H1 (cell line): Measurements from ENCODE around the gene ZWILCH. TPM values are rescaled to one million over a fixed set of nuclear protein-coding genes. Genes with fewer than 3 reads are reported as not detected.
A peak's percentile ranks its signal among the peaks of the same experiment; 100 is the strongest.

Experiments
- CTCF ChIA-PET: fragments of 300-600 bp; sonication (Branson Sonifier 250); formaldehyde crosslinking; loops from one replicate; lab custom pipeline; 2021; ENCODE audit not compliant: partially characterized antibody; lab: Charles Lee
- POLR2A ChIA-PET: fragments of 300-600 bp; sonication (Branson Sonifier 250); formaldehyde crosslinking; loops from one replicate; lab custom pipeline; 2021; ENCODE audit warnings: inconsistent platforms; ENCODE audit not compliant: partially characterized antibody; lab: Charles Lee
- DNase-seq, 2 experiments: peaks; one replicate each; pipeline versions ENCODE4 v3.0.0 to v3.0.0-alpha.2; 2010 to 2022; ENCODE audit warnings: low spot score in 2 of 2, low read depth in 1 of 2, mixed read lengths in 1 of 2
- FAIRE-seq: peaks from 2 replicates; lab custom pipeline; 2011; peaks lifted over from hg19 to GRCh38; lab: Jason Lieb, UNC
- H2AFZ ChIP-seq: 2 replicates; pipeline ENCODE4 v1.8.1; 2012; ENCODE audit warnings: low read length, inconsistent platforms
- H2AK5ac ChIP-seq: 2 replicates; pipeline ENCODE4 v1.6.1; 2013; ENCODE audit warnings: low read depth, low read length
- H2BK120ac ChIP-seq: replicated peaks from 2 replicates; pipeline ENCODE3; 2013; ENCODE audit warnings: low read depth, low read length, inconsistent platforms
- H2BK12ac ChIP-seq: 2 replicates; pipeline ENCODE4 v1.6.1; 2013; ENCODE audit warnings: low read depth, low read length
- H2BK15ac ChIP-seq: 2 replicates; pipeline ENCODE4 v1.6.1; 2013; ENCODE audit warnings: low read length
- H2BK20ac ChIP-seq: 2 replicates; pipeline ENCODE4 v1.6.1; 2013; ENCODE audit warnings: low read length
- H2BK5ac ChIP-seq: 2 replicates; pipeline ENCODE4 v1.6.1; 2013; ENCODE audit warnings: low read depth, low read length
- H3K14ac ChIP-seq: 2 replicates; pipeline ENCODE4 v1.6.1; 2013; ENCODE audit warnings: inconsistent platforms; ENCODE audit not compliant: insufficient read length
- H3K18ac ChIP-seq: 2 replicates; pipeline ENCODE4 v1.6.1; 2013; ENCODE audit warnings: low read length; ENCODE audit errors: extremely low read depth
- H3K23ac ChIP-seq: 2 replicates; pipeline ENCODE4 v1.6.1; 2013; ENCODE audit warnings: inconsistent platforms; ENCODE audit not compliant: insufficient read length
- H3K23me2 ChIP-seq: 2 replicates; pipeline ENCODE4 v1.6.1; 2013; ENCODE audit warnings: low read depth, low read length
- H3K27ac ChIP-seq: 2 replicates; pipeline ENCODE4 v1.6.1; 2011; ENCODE audit warnings: low read depth, low read length, inconsistent platforms
- H3K27me3 ChIP-seq, 4 experiments: replicated peaks in 1 of 4; 1 replicate in 1 of 4; 2 replicates in 3 of 4; pipeline versions ENCODE4 v1.6.1 to v1.8.1; 2011 to 2013; ENCODE audit warnings: low read length in 3 of 4, mild to moderate bottlenecking in 3 of 4, inconsistent platforms in 2 of 4, mixed read lengths in 2 of 4, moderate library complexity in 1 of 4; ENCODE audit not compliant: control insufficient read depth in 3 of 4, insufficient read depth in 3 of 4; ENCODE audit errors: extremely low read depth in 1 of 4
- H3K36me3 ChIP-seq, 4 experiments: 2 replicates each; pipeline versions ENCODE4 v1.6.1 to v1.8.1; 2011 to 2013; ENCODE audit warnings: mild to moderate bottlenecking in 4 of 4, low read length in 3 of 4, moderate library complexity in 2 of 4, control low read depth in 1 of 4, inconsistent platforms in 1 of 4; ENCODE audit not compliant: insufficient read depth in 4 of 4, control insufficient read depth in 2 of 4
- H3K4ac ChIP-seq: replicated peaks from 2 replicates; pipeline ENCODE3; 2013; ENCODE audit warnings: low read length, low read depth, mixed read lengths, inconsistent platforms; ENCODE audit not compliant: insufficient read length
- H3K4me1 ChIP-seq, 4 experiments: replicated peaks in 1 of 4; 1 replicate in 1 of 4; 2 replicates in 3 of 4; pipeline versions ENCODE4 v1.6.1 to v1.8.1; 2011 to 2013; ENCODE audit warnings: low read length in 3 of 4, inconsistent platforms in 2 of 4, mixed read lengths in 1 of 4; ENCODE audit not compliant: insufficient read depth in 4 of 4, control insufficient read depth in 3 of 4
- H3K4me2 ChIP-seq, 2 experiments: 2 replicates each; pipeline versions ENCODE4 v1.6.1 to v1.8.1; 2011 to 2013; ENCODE audit warnings: low read depth in 2 of 2, low read length in 2 of 2, control low read depth in 1 of 2, inconsistent platforms in 1 of 2, mild to moderate bottlenecking in 1 of 2; ENCODE audit not compliant: insufficient read depth in 1 of 2
- H3K4me3 ChIP-seq, 4 experiments: fragments of 200-600, 300-600 bp in 1 of 4; sonication (generic), shearing (Covaris generic), sonication (Bioruptor Twin) in 1 of 4; 2 replicates each; pipeline versions ENCODE4 v1.5.1 to v1.8.1; 2011 to 2016; ENCODE audit warnings: low read length in 4 of 4, low read depth in 3 of 4, control low read depth in 2 of 4, inconsistent platforms in 2 of 4, mild to moderate bottlenecking in 2 of 4, mixed read lengths in 1 of 4, moderate library complexity in 1 of 4; ENCODE audit not compliant: insufficient read depth in 2 of 4; ENCODE audit errors: extremely low read depth in 1 of 4
- H3K56ac ChIP-seq: replicated peaks from 2 replicates; pipeline ENCODE3; 2013; ENCODE audit warnings: low read depth, mild to moderate bottlenecking, mixed read lengths, low read length, inconsistent platforms; ENCODE audit not compliant: insufficient read length
- H3K79me1 ChIP-seq: 2 replicates; pipeline ENCODE4 v1.6.1; 2013; ENCODE audit warnings: low read depth, low read length, control low read depth
- H3K79me2 ChIP-seq, 2 experiments: 2 replicates each; pipeline versions ENCODE4 v1.6.1 to v1.8.1; 2012 to 2013; ENCODE audit warnings: low read length in 2 of 2, mild to moderate bottlenecking in 2 of 2, inconsistent platforms in 1 of 2; ENCODE audit not compliant: insufficient read depth in 2 of 2, control insufficient read depth in 1 of 2
- H3K9ac ChIP-seq, 4 experiments: replicated peaks in 1 of 4; 1 replicate in 1 of 4; 2 replicates in 3 of 4; pipeline versions ENCODE4 v1.6.1 to v1.8.1; 2011 to 2013; ENCODE audit warnings: low read depth in 3 of 4, low read length in 3 of 4, control low read depth in 2 of 4, mild to moderate bottlenecking in 2 of 4, moderate library complexity in 2 of 4, inconsistent platforms in 1 of 4; ENCODE audit errors: extremely low read depth in 1 of 4
- H3K9me3 ChIP-seq, 2 experiments: 2 replicates each; pipeline versions ENCODE4 v1.6.1 to v1.8.1; 2012 to 2013; ENCODE audit warnings: mild to moderate bottlenecking in 2 of 2, moderate library complexity in 2 of 2, control low read depth in 1 of 2, inconsistent platforms in 1 of 2, low read depth in 1 of 2, low read length in 1 of 2, mixed read lengths in 1 of 2; ENCODE audit not compliant: insufficient read depth in 2 of 2
- H4K20me1 ChIP-seq, 2 experiments: replicated peaks in 1 of 2; 2 replicates each; pipeline versions ENCODE3 to v1.8.1; 2011 to 2013; ENCODE audit warnings: inconsistent platforms in 2 of 2, low read length in 2 of 2, mild to moderate bottlenecking in 1 of 2; ENCODE audit not compliant: insufficient read depth in 2 of 2, control insufficient read depth in 1 of 2
- H4K5ac ChIP-seq: 2 replicates; pipeline ENCODE4 v1.6.1; 2013; ENCODE audit warnings: low read length, low read depth, mixed read lengths, inconsistent platforms; ENCODE audit not compliant: insufficient read length
- H4K8ac ChIP-seq: 2 replicates; pipeline ENCODE4 v1.8.0; 2013; ENCODE audit warnings: mild to moderate bottlenecking, moderate library complexity, low read length, inconsistent platforms; ENCODE audit not compliant: insufficient read depth; ENCODE audit errors: extremely low read depth
- H4K91ac ChIP-seq: replicated peaks from 2 replicates; pipeline ENCODE3; 2013; ENCODE audit warnings: low read length, mixed read lengths, inconsistent platforms; ENCODE audit not compliant: insufficient read length
- CEBPB ChIP-seq: IDR thresholded peaks from 2 replicates; pipeline ENCODE4 v1.6.1; 2012; ENCODE audit warnings: low read depth, low read length
- RAD21 ChIP-seq, 2 experiments: IDR thresholded peaks in 1 of 2; conservative IDR thresholded peaks in 1 of 2; 2 replicates each; pipeline ENCODE4 v1.6.1; 2011; ENCODE audit warnings: low read depth in 2 of 2, low read length in 2 of 2, improper control_type of control experiment in 1 of 2, inconsistent platforms in 1 of 2, mild to moderate bottlenecking in 1 of 2, moderate library complexity in 1 of 2
- WGBS, 2 experiments: shearing (Covaris generic) in 1 of 2; methylation state at CpG; one replicate each; pipeline versions ENCODE4 v1.1.6 to v1.1.7; 2013 to 2015; ENCODE audit warnings: low lambda C conversion rate in 2 of 2, mixed read lengths in 2 of 2, inconsistent platforms in 1 of 2, low coverage in 1 of 2, missing lambda C conversion rate in 1 of 2; ENCODE audit not compliant: insufficient replicate concordance in 2 of 2, insufficient coverage in 1 of 2, insufficient read length in 1 of 2; ENCODE audit errors: extremely low coverage in 1 of 2, missing lambda C conversion rate in 1 of 2; 5-methylcytosine and 5-hydroxymethylcytosine counted together
- polyA plus RNA-seq, 7 experiments: library from polyadenylated mRNA; depleted of rRNA in 3 of 7; stranded (reverse) in 5 of 7; unstranded in 2 of 7; fragments of >200 nt in 5 of 7; fragments of 200-250 nt in 2 of 7; gene quantifications; 1 replicate in 5 of 7; 2 replicates in 1 of 7; 4 replicates in 1 of 7; pipeline versions ENCODE4 v1.2.1 to v1.2.3, GENCODE V29; 2011 to 2013; ENCODE audit warnings: missing spikeins in 2 of 7, mixed read lengths in 2 of 7
- total RNA-seq: library from RNA; stranded (reverse); fragmentation: NEBNext Ultra II Directional; extraction: Animal tissue kit (Norgen Biotek cat#: 25700); gene quantifications from 2 replicates; pipeline ENCODE4 v1.2.1, GENCODE V29; 2021

ZWILCH gene
- total and polyA plus RNA-seq, 2 of the 8 experiments (the other 6 are each of a cell fraction or from before 2014, with no cell fraction given), result 18.1 to 61.5 TPM

DNA sequence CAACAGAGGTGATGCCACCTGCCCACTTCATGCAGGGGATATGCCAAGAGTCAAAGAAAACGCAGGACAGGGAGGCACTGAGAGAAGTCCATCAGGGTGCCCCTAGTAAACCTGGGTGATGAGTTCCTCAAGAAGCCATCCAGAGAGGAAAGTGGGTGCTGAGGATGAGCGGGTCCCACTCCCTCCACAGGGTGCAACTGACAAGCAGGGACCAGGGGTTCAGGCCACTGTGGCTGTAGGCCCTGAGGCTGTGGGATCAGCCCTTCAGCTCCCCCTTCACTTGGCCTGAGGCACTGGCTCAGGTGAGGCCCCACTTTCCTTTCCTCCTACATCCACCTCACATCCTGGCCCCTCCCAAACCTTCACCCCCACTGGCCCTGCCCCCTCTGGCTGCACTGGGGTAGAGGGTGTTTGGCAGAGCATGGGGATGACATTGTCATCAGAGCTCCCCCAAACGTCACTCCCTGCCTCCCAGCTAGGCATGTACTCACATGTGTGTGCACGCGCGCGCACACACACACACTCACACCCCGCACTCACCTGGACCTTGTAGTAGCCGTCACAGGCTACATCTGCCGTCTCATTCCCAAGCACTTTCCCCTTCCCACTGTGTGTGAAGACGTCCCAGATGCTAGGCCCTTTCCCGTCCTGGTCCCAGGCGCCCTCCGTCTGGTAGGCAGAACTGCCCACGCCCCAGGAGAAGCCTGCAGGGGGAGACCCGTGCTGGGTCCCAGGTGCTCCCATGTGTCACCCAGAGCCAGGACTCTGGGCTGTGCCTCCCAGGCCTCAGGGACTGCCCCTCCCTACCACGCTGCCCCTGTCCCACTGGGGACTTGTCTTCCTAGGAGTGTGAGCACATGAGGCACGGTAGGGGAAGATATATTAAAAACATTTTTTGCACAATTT is 59.3 kb downstream of the ZWILCH start:
- H3K79me1 ChIP-seq, result no peaks in the 10 kb centered on the region
- H3K56ac ChIP-seq, result no peak overlapping the region
- H3K23me2 ChIP-seq, result 0 out of 2 replicates have a peak, but pooled peaks cover 2% of the 10 kb centered on the region
- no peak overlapping the region for H3K9ac ChIP-seq
- peak overlapping the region; percentile 82 for H2BK15ac ChIP-seq
- H4K20me1 ChIP-seq, result peaks cover 0 to 3% of the 10 kb centered on the region in 2 experiments
- no peak overlapping the region for H2AFZ ChIP-seq
- CTCF ChIA-PET, result interaction anchor here (0.6 to 3.2 kb wide), 8 partner anchors 10 to 288 kb away, joined by 3 to 17 read pairs (median 4); partner anchors contain the start of gene SMAD6
- peak overlapping the region; percentile 66; the same call in 1 of the 2 replicates for H3K18ac ChIP-seq
- H3K4me1 ChIP-seq, result peaks cover 4 to 22% (median 17%) of the 10 kb centered on the region in 4 experiments
- 76% methylated on average over 18 of the region's 18 CpGs; no CpG with 5 or more reads in 1 of the 2 experiments for WGBS, 2 experiments
- TF ChIP-seq RAD21 (IDR thresholded peaks at IDR 0.05 in 1 of 2, conservative IDR thresholded peaks at IDR 0.05 in 1 of 2; ENCODE audit: low read depth in 2 of 2, low read length in 2 of 2) (peak in 1 of 2 experiments; percentile 20; a peak in 1 of 4 replicates), CEBPB (no peak)
- DNase-seq, result no peak
- no peak overlapping the region for H2BK20ac ChIP-seq
- H3K4me3 ChIP-seq, result no peak overlapping the region
- no peak overlapping the region for H2BK120ac ChIP-seq
- no peak overlapping the region for H3K27ac ChIP-seq
- no peaks in the 10 kb centered on the region for H3K79me2 ChIP-seq
- H3K14ac ChIP-seq, result no peak overlapping the region
- no peak for FAIRE-seq
- peak overlapping the region; percentile 46 for H2BK5ac ChIP-seq
- no peak overlapping the region for H3K23ac ChIP-seq
- no peak overlapping the region for H4K5ac ChIP-seq
- H3K4me2 ChIP-seq, result peak overlapping the region in 1 of 2 experiments; percentile 62; a peak in 2 of 4 replicates
- H2BK12ac ChIP-seq, result 0 out of 2 replicates have a peak overlapping the region, but pooled peaks have one; percentile 60
- H4K91ac ChIP-seq, result peak overlapping the region; percentile 46
- no peaks in the 10 kb centered on the region for H3K9me3 ChIP-seq
- no peaks in the 10 kb centered on the region for H3K36me3 ChIP-seq
- no peaks in the 10 kb centered on the region for H3K27me3 ChIP-seq
- POLR2A ChIA-PET, result interaction anchor here (2.4 to 5.5 kb wide), 3 partner anchors 22 to 66 kb away, joined by 7 to 38 read pairs (median 34); partner anchors contain the start of genes RPL4, SNAPC5 and ZWILCH
- peak overlapping the region; percentile 67 for H2AK5ac ChIP-seq
- peak overlapping the region; percentile 38; the same call in 1 of the 2 replicates for H4K8ac ChIP-seq
- peak overlapping the region; percentile 89 for H3K4ac ChIP-seq
